HCT116 (cell line): ENCODE results near the gene SLC35A4.
"Not testable (repeated sequence)": the region's sequence is repeated elsewhere in the genome, so short reads cannot be mapped to it uniquely, and the experiment has no call there.

Experiments
- CTCF ChIP-seq, 3 experiments: fragments of 200-600 bp in 1 of 3; sonication (generic) in 1 of 3; IDR thresholded peaks in 2 of 3; conservative IDR thresholded peaks in 1 of 3; 2 replicates each; pipeline ENCODE4 v1.5.1; 2012 to 2017; ENCODE audit warnings: low read depth in 2 of 3, low read length in 2 of 3, antibody characterized with exemption in 1 of 3, borderline replicate concordance in 1 of 3, control low read depth in 1 of 3, mild to moderate bottlenecking in 1 of 3, mixed read lengths in 1 of 3, mixed run types in 1 of 3, moderate library complexity in 1 of 3; ENCODE audit not compliant: insufficient read depth in 1 of 3
- EZH2 ChIP-seq: fragments of 200-600 bp; sonication (generic); IDR thresholded peaks from 2 replicates; pipeline ENCODE4 v1.6.1; 2017; ENCODE audit warnings: antibody characterized with exemption, mixed run types
- EZH2phosphoT487 ChIP-seq: fragments of 200-600 bp; IDR thresholded peaks from 2 replicates; pipeline ENCODE4 v1.6.1; 2018; ENCODE audit warnings: antibody characterized with exemption, borderline replicate concordance
- JUND ChIP-seq: IDR thresholded peaks from 2 replicates; pipeline ENCODE4 v1.6.1; 2012
- POLR2A ChIP-seq: IDR thresholded peaks from 2 replicates; pipeline ENCODE4 v1.7.0; 2011; ENCODE audit warnings: borderline replicate concordance; ENCODE audit not compliant: insufficient read depth, insufficient read length; ENCODE audit errors: extremely low read depth
- SRF ChIP-seq: IDR thresholded peaks from 2 replicates; pipeline ENCODE4 v1.6.1; 2012; ENCODE audit warnings: low read depth
- YY1 ChIP-seq: IDR thresholded peaks from 2 replicates; pipeline ENCODE4 v1.6.1; 2011; ENCODE audit warnings: low read length, low read depth, moderate library complexity, mild to moderate bottlenecking; ENCODE audit not compliant: insufficient replicate concordance; ENCODE audit errors: extremely low read depth
- ZBTB33 ChIP-seq: IDR thresholded peaks from 2 replicates; pipeline ENCODE4 v1.6.1; 2011; ENCODE audit warnings: mild to moderate bottlenecking, low read length, moderate library complexity; ENCODE audit not compliant: insufficient replicate concordance; ENCODE audit errors: extremely low read depth
- ZNF274 ChIP-seq: fragments of 200-500 bp; sonication (Bioruptor generic); IDR thresholded peaks from 2 replicates; pipeline ENCODE4 v1.6.1; 2014; ENCODE audit warnings: mild to moderate bottlenecking, low read depth, low read length, inconsistent platforms

GRCh38 chr5:140603446-140603698 is 38.7 kb downstream of the SLC35A4 start:
- TF ChIP-seq POLR2A; YY1; SRF; CTCF (IDR thresholded peaks at IDR 0.05 in 2 of 3, conservative IDR thresholded peaks at IDR 0.05 in 1 of 3; ENCODE audit: borderline replicate concordance in 1 of 3, insufficient read depth in 1 of 3, low read depth in 2 of 3, low read length in 2 of 3); ZBTB33; EZH2phosphoT487; EZH2; ZNF274; JUND: not testable (repeated sequence)
